Upper lobe of left lung (tissue), 4 donors: ENCODE results near the gene TEX36.

Source experiments
- CTCF ChIP-seq, 6 experiments: fragments of 450-650 bp in 4 of 6; fragments of 200-600 bp in 2 of 6; sonication (generic) in 2 of 6; IDR thresholded peaks; one replicate each; pipeline ENCODE4 v1.5.1; 2016 to 2019; ENCODE audit warnings: antibody characterized with exemption in 6 of 6
- POLR2A ChIP-seq, 4 donors: fragments of 450-650 bp; IDR thresholded peaks; one replicate each; pipeline ENCODE4 v1.5.1; 2016 to 2017; ENCODE audit warnings: antibody characterized with exemption in 4 of 4, mild to moderate bottlenecking in 2 of 4

- TF ChIP-seq CTCF (IDR thresholded peaks at IDR 0.05) (peak in 3 of 6 experiments; percentile 23 to 38 (median 25)), POLR2A (IDR thresholded peaks at IDR 0.05) (no peak)
Observed at GRCh38 chr10:125629758-125630376, 53.1 kb downstream of the TEX36 start.
